Measurements from ENCODE around the gene KLHL35.

GRCh38 chr11:75413864-75414263 lies 19.1 kb downstream of the KLHL35 start:
- TF ChIP-seq SUZ12 (IDR thresholded peaks at IDR 0.05; ENCODE audit: extremely low read depth, insufficient read depth, insufficient read length): no peak
- TF ChIP-seq ZNF274 (IDR thresholded peaks at IDR 0.05; ENCODE audit: low read depth, low read length): no peak
- no peak for TF ChIP-seq YY1 (IDR thresholded peaks at IDR 0.05; ENCODE audit: insufficient read depth, insufficient read length)

Data from NT2/D1 (cell line).